WERI-Rb-1 (cell line): ENCODE measurements around the gene FOXO6.

Source experiments
- DNase-seq: peaks from one replicate; pipeline ENCODE4 v3.0.0-alpha.2; 2020
- H3K27ac ChIP-seq: fragments of 250-450 bp; sonication (Bioruptor Pico); 2 replicates; pipeline ENCODE4 v1.5.1; 2020; ENCODE audit warnings: mild to moderate bottlenecking, moderate library complexity
- H3K27me3 ChIP-seq: fragments of 250-450 bp; sonication (Bioruptor Pico); 2 replicates; pipeline ENCODE4 v1.5.1; 2021; ENCODE audit warnings: mild to moderate bottlenecking, low read depth, moderate library complexity; ENCODE audit not compliant: insufficient read depth, severe bottlenecking
- H3K36me3 ChIP-seq: fragments of 250-450 bp; sonication (Bioruptor Pico); 2 replicates; pipeline ENCODE4 v1.5.1; 2020; ENCODE audit warnings: mild to moderate bottlenecking, moderate library complexity
- H3K4me3 ChIP-seq: 2 replicates; pipeline ENCODE4 v1.5.1; 2011; ENCODE audit warnings: low read depth, mild to moderate bottlenecking, control low read depth, low read length
- H3K9me3 ChIP-seq: fragments of 250-450 bp; sonication (Bioruptor Pico); 2 replicates; pipeline ENCODE4 v1.5.1; 2021; ENCODE audit warnings: mild to moderate bottlenecking, moderate library complexity; ENCODE audit not compliant: severe bottlenecking
- CTCF ChIP-seq: IDR thresholded peaks from 2 replicates; pipeline ENCODE4 v1.5.1; 2011; ENCODE audit warnings: low read depth, mild to moderate bottlenecking, control low read depth, inconsistent platforms, low read length

The FOXO6 gene

DNA sequence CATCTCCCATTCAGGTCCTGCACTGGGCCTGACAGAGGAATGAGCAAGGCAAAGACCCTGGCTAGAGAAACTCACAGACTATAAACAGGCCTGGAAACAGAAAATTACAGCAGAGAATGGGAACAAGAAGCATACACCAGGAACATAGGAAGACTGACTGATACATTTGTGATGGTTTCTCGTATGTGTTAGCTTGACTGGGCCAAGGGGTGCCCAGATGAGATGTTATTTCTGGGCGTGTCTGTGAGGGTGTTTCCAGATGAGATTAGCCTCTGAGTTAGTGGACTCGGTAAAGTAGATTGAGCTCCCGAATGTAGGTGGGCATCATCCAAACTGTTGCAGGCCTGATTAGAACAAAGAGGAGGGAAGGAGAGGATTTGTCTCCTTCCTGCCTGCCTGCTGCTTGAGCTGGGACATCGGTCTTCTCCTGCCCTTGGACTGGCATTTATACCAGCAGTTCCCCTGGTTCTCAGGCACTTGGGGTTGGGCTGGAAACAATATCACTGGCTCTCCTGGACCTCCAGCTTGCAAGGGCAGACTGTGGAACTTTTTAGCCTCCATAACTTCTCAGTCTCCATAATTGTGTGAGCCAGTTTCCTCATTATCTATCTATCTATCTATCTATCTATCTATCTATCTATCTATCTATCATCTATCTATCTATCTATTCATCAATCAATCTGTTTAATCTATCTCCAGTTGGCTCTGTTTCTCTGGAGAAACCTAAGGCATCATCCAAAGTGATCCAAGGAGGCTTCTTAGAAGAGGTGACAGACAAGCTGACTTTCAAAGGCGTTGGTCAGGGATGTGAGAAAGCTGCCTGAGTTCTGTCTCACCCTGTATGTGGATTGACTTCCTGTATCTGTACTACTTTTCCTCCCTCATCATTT lies 9.7 kb upstream of the FOXO6 start:
- H3K9me3 ChIP-seq: no peaks in the 10 kb centered on the region
- no peak overlapping the region for H3K4me3 ChIP-seq
- no peak for TF ChIP-seq CTCF
- DNase-seq: no peak
- no peak overlapping the region for H3K27ac ChIP-seq
- no peaks in the 10 kb centered on the region for H3K27me3 ChIP-seq
- H3K36me3 ChIP-seq: no peaks in the 10 kb centered on the region

DNA sequence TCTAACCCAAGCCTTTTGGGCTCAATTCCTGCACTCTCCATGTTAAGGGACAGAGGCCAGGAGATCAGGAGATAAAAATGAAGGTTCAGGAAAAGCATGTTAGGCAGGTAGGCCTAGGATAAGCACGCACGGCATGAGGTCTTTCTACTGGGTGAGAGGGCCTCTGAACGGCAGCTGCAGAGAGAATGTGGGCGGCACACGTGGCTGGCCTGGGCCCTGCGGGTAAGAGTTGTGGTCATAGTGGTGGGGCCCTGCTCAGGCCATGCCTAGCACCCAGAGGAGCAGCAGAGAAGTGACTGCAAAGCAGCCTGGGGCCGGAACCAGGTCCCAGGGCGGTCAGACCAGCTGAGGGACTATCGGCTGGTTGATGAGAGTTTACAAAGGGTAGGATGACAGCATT lies 7.5 kb upstream of the FOXO6 start:
- no peak for TF ChIP-seq CTCF
- Histone ChIP-seq H3K27ac (no peak overlapping the region), H3K9me3 (no peaks in the 10 kb centered on the region)

GRCh38 chr1:41354956-41355355 lies 6.3 kb upstream of the FOXO6 start:
- Histone ChIP-seq H3K27ac (no peak overlapping the region), H3K36me3 (no peaks in the 10 kb centered on the region), H3K27me3 (no peaks in the 10 kb centered on the region), H3K4me3 (no peak overlapping the region), H3K9me3 (no peaks in the 10 kb centered on the region)
- no peak for DNase-seq
- no peak for TF ChIP-seq CTCF

More for the DNA sequence above, 7.5 kb upstream of the FOXO6 start:
- DNase-seq: no peak
- H3K36me3 ChIP-seq: no peaks in the 10 kb centered on the region
- no peaks in the 10 kb centered on the region for H3K27me3 ChIP-seq
- H3K4me3 ChIP-seq: no peak overlapping the region

DNA sequence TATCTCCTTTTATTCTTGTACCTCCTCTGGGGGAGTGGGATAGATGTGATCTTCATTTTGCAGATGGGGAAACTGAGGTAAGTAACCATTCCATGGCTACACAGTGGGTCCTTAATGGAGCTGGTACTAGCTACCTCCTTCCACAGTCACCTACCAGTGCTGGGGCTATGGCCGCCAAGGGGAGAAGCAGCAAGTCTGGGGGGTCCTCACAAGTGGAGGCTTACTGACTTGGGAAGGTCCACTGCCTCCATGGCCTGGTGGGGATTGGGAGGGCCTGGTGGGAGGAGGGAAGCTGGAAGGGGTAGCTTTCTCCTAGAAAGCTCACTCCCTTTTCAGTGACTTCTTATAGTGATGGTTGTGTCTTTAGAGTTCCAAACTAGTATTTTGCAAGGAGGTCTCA lies 5.9 kb upstream of the FOXO6 start:
- H3K9me3 ChIP-seq: no peaks in the 10 kb centered on the region
- no peak for DNase-seq
- H3K27me3 ChIP-seq: no peaks in the 10 kb centered on the region
- no peak overlapping the region for H3K4me3 ChIP-seq
- no peaks in the 10 kb centered on the region for H3K36me3 ChIP-seq
- TF ChIP-seq CTCF: no peak
- no peak overlapping the region for H3K27ac ChIP-seq

DNA sequence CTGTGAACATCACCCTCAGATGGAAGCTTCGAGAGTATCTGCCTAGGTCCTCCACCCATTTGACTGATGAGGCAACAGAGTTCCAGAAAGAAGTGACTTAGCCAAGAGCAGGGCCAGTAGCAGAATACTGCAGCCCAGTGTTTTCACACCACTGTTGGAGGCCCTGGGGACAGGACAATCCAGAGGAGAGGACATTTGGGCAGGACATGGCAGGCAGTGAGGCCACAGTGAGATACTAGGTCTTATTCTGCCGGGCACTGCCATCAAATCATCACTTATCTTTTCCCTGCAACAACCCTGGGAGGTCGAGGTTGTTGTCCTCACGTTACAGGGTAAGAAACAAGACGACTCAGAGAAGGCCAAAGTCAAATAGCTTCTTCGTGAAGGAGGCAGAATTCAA lies 5.5 kb upstream of the FOXO6 start:
- Histone ChIP-seq H3K36me3 (no peaks in the 10 kb centered on the region), H3K27ac (no peak overlapping the region), H3K9me3 (no peaks in the 10 kb centered on the region), H3K27me3 (no peaks in the 10 kb centered on the region), H3K4me3 (no peak overlapping the region)
- DNase-seq: no peak
- TF ChIP-seq CTCF: no peak

GRCh38 chr1:41356752-41357151 lies 4.5 kb upstream of the FOXO6 start:
- H3K36me3 ChIP-seq: no peaks in the 10 kb centered on the region
- H3K27ac ChIP-seq: no peak overlapping the region
- H3K27me3 ChIP-seq: no peaks in the 10 kb centered on the region
- no peak for DNase-seq
- H3K4me3 ChIP-seq: no peak overlapping the region
- TF ChIP-seq CTCF: no peak
- no peaks in the 10 kb centered on the region for H3K9me3 ChIP-seq
